HepG2 (cell line): ENCODE results near the gene SP9. TPM values are rescaled to one million over a fixed set of nuclear protein-coding genes. Genes with fewer than 3 reads are reported as not detected.

Source experiments
- ATF2 ChIP-seq: sonication (generic); formaldehyde crosslinking; IDR thresholded peaks from 2 replicates; pipeline ENCODE4 v1.4.0; 2020; ENCODE audit warnings: missing genetic modification reagents
- E2F5 ChIP-seq: sonication (generic); formaldehyde crosslinking; conservative IDR thresholded peaks from 2 replicates; pipeline ENCODE4 v1.4.0; 2020; ENCODE audit warnings: missing genetic modification reagents
- ESRRA ChIP-seq: sonication (generic); formaldehyde crosslinking; IDR thresholded peaks from 2 replicates; pipeline ENCODE4 v1.5.1; 2020; ENCODE audit warnings: mild to moderate bottlenecking, low read depth, missing genetic modification reagents
- FOXC1 ChIP-seq: sonication (generic); formaldehyde crosslinking; IDR thresholded peaks from 2 replicates; pipeline ENCODE4 v1.8.0; 2022; ENCODE audit warnings: mild to moderate bottlenecking, missing genetic modification reagents, borderline replicate concordance
- GATAD2A ChIP-seq: IDR thresholded peaks from 2 replicates; pipeline ENCODE4 v1.6.1; 2016
- HNF4G ChIP-seq, 2 experiments: sonication (generic) in 1 of 2; formaldehyde crosslinking in 1 of 2; IDR thresholded peaks; 2 replicates each; pipeline versions ENCODE4 v1.4.0 to v1.6.1; 2011 to 2020; ENCODE audit warnings: borderline replicate concordance in 2 of 2, low read depth in 2 of 2, mild to moderate bottlenecking in 2 of 2, low read length in 1 of 2, missing genetic modification reagents in 1 of 2, moderate library complexity in 1 of 2
- HNRNPK ChIP-seq: fragments of 200-400 bp; formaldehyde crosslinking; IDR thresholded peaks from 2 replicates; pipeline ENCODE4 v1.6.1; 2018; ENCODE audit warnings: low read length, low read depth, moderate library complexity, mild to moderate bottlenecking; ENCODE audit not compliant: poor library complexity, severe bottlenecking
- JUN ChIP-seq: sonication (generic); formaldehyde crosslinking; IDR thresholded peaks from 2 replicates; pipeline ENCODE4 v1.4.0; 2020; ENCODE audit warnings: mild to moderate bottlenecking, missing genetic modification reagents
- JUND ChIP-seq: sonication (generic); formaldehyde crosslinking; IDR thresholded peaks from 2 replicates; pipeline ENCODE4 v1.8.0; 2022; ENCODE audit warnings: mild to moderate bottlenecking, missing genetic modification reagents
- KLF9 ChIP-seq: IDR thresholded peaks from 2 replicates; pipeline ENCODE4 v1.6.1; 2016; ENCODE audit warnings: low read depth
- PAX8 ChIP-seq: sonication (generic); formaldehyde crosslinking; IDR thresholded peaks from 2 replicates; pipeline ENCODE4 v1.8.0; 2022; ENCODE audit warnings: mild to moderate bottlenecking, missing genetic modification reagents, borderline replicate concordance
- POLR2AphosphoS5 ChIP-seq: IDR thresholded peaks from 2 replicates; pipeline ENCODE4 v1.6.1; 2012; ENCODE audit warnings: low read depth, low read length
- RARA ChIP-seq: IDR thresholded peaks from 2 replicates; pipeline ENCODE4 v1.6.1; 2016; ENCODE audit warnings: missing genetic modification reagents, missing compliant biosample characterization
- SP5 ChIP-seq: IDR thresholded peaks from 2 replicates; pipeline ENCODE4 v1.6.1; 2016; ENCODE audit warnings: low read depth, borderline replicate concordance
- TARDBP ChIP-seq: sonication (generic); formaldehyde crosslinking; IDR thresholded peaks from 2 replicates; pipeline ENCODE4 v1.8.0; 2022; ENCODE audit warnings: mild to moderate bottlenecking, missing genetic modification reagents
- TBL1XR1 ChIP-seq: fragments of 150-350 bp; IDR thresholded peaks from 2 replicates; pipeline ENCODE4 v1.6.1; 2014; ENCODE audit warnings: borderline replicate concordance, low read length; ENCODE audit not compliant: partially characterized antibody
- TEF ChIP-seq: sonication (generic); formaldehyde crosslinking; IDR thresholded peaks from 2 replicates; pipeline ENCODE4 v1.5.0; 2020; ENCODE audit warnings: missing genetic modification reagents
- TP53 ChIP-seq: sonication (generic); formaldehyde crosslinking; conservative IDR thresholded peaks from 2 replicates; pipeline ENCODE4 v1.4.0; 2020; ENCODE audit warnings: missing genetic modification reagents
- ZFP82 ChIP-seq: sonication (generic); formaldehyde crosslinking; IDR thresholded peaks from 2 replicates; pipeline ENCODE4 v1.5.1; 2020; ENCODE audit warnings: mild to moderate bottlenecking, missing genetic modification reagents, borderline replicate concordance
- ZNF20 ChIP-seq: sonication (generic); formaldehyde crosslinking; IDR thresholded peaks from 2 replicates; pipeline ENCODE4 v1.4.0; 2020; ENCODE audit warnings: mild to moderate bottlenecking, moderate library complexity, missing genetic modification reagents
- ZNF326 ChIP-seq: sonication (generic); formaldehyde crosslinking; IDR thresholded peaks from 2 replicates; pipeline ENCODE4 v1.4.0; 2020; ENCODE audit warnings: missing genetic modification reagents, borderline replicate concordance
- ZNF329 ChIP-seq: sonication (generic); formaldehyde crosslinking; IDR thresholded peaks from 2 replicates; pipeline ENCODE4 v1.9.0; 2021; ENCODE audit warnings: low read depth, mild to moderate bottlenecking, missing genetic modification reagents
- ZNF547 ChIP-seq: sonication (generic); formaldehyde crosslinking; IDR thresholded peaks from 2 replicates; pipeline ENCODE4 v1.5.1; 2020; ENCODE audit warnings: mild to moderate bottlenecking, missing genetic modification reagents
- ZNF615 ChIP-seq: sonication (generic); formaldehyde crosslinking; IDR thresholded peaks from 2 replicates; pipeline ENCODE4 v1.5.0; 2020; ENCODE audit warnings: mild to moderate bottlenecking, missing genetic modification reagents, borderline replicate concordance
- ZNF737 ChIP-seq: sonication (generic); formaldehyde crosslinking; IDR thresholded peaks from 2 replicates; pipeline ENCODE4 v1.5.0; 2020; ENCODE audit warnings: missing genetic modification reagents, mild to moderate bottlenecking, borderline replicate concordance
- polyA plus RNA-seq, 8 experiments: library from polyadenylated mRNA; depleted of rRNA in 3 of 8; stranded (reverse) in 7 of 8; unstranded in 1 of 8; fragments of >200 nt; fragmentation: Illumina TruSeq in 4 of 8; extraction: Trizol in 4 of 8; gene quantifications; 2 replicates each; pipeline versions ENCODE4 v1.2.1 to v1.2.3, GENCODE V29; 2011 to 2016; ENCODE audit warnings: low read depth in 4 of 8, missing spikeins in 1 of 8, mixed read lengths in 1 of 8; ENCODE audit not compliant: insufficient read depth in 1 of 8
- total RNA-seq, 5 experiments: library from RNA; depleted of rRNA; stranded (reverse); fragments of >200 nt; fragmentation: Illumina TruSeq; extraction: Trizol; gene quantifications; 2 replicates each; pipeline ENCODE4 v1.2.3, GENCODE V29; 2016; ENCODE audit warnings: low read depth in 1 of 5
- TF ChIP-seq, protein P1 (sequence below): sonication (generic); formaldehyde crosslinking; IDR thresholded peaks from 2 replicates; pipeline ENCODE4 v1.5.0; 2020; ENCODE audit warnings: mild to moderate bottlenecking, missing genetic modification reagents

SP9 gene
- total and polyA plus RNA-seq, 2 of the 13 experiments (the other 11 are each of a cell fraction or from before 2014, with no cell fraction given): not detected

DNA sequence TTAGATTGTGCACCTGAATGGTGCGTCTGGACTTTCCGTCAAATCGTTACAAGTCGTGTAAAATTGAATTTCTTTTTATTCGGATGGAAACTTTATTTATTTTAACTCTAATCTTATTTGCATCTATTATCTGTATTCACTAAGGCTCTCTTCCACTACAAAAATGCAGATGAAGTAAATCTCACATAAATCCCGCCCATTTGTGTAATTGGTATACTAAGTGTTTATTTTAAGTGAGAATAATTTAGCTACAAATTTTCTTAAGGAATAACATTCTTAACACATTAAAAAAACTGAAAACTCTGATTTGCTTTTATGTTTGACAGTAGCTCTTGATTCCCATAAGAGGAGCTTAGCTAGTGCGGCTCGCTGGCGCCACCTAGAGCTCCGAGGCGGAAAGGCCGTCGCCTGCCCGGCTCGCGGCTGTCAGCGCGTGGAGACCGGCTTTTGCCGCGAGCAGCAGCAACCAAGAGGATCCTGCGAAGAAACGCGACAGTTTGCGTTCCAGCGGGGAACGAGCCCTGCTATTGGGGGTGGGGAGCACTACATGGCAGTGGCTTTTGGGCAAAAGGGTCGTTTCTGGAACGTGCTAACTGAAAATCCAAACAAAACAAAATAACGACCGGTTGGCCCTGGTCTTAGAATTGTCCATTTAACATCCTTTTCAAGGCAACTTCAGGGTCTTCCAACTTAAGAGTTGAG lies 6.7 kb downstream of the SP9 start (continued):
- TF ChIP-seq PAX8: no peak
- TF ChIP-seq HNRNPK: no peak
- peak; percentile 61; the same call in 1 of the 2 replicates for TF ChIP-seq FOXC1
- TF ChIP-seq TBL1XR1: no peak
- TF ChIP-seq TEF: no peak
- peak; percentile 71; the same call in 1 of the 2 replicates for TF ChIP-seq KLF9 (CRISPR knock-in tag)
- no peak for TF ChIP-seq ZNF615 (CRISPR knock-in tag)
- TF ChIP-seq ZNF329 (CRISPR knock-in tag): no peak
- no peak for TF ChIP-seq ZNF20 (CRISPR knock-in tag)
- no peak for TF ChIP-seq TP53 (CRISPR knock-in tag)
- no peak for TF ChIP-seq E2F5 (CRISPR knock-in tag)
- TF ChIP-seq JUND (CRISPR knock-in tag): no peak
- TF ChIP-seq TARDBP (CRISPR knock-in tag): no peak; the same call in 1 of the 2 replicates
- no peak for TF ChIP-seq RARA
- no peak for TF ChIP-seq HNF4G (IDR thresholded peaks at IDR 0.05; ENCODE audit: borderline replicate concordance, low read depth, low read length)
- TF ChIP-seq HNF4G (CRISPR knock-in tag; IDR thresholded peaks at IDR 0.05; ENCODE audit: borderline replicate concordance, low read depth): no peak
- TF ChIP-seq SP5 (CRISPR knock-in tag): no peak
- 0 out of 2 replicates have a peak, but pooled peaks have one; percentile 41 for TF ChIP-seq ATF2 (CRISPR knock-in tag)
- peak; percentile 50 for TF ChIP-seq GATAD2A (CRISPR knock-in tag)
- TF ChIP-seq JUN (CRISPR knock-in tag): no peak
- TF ChIP-seq, protein P1, sequence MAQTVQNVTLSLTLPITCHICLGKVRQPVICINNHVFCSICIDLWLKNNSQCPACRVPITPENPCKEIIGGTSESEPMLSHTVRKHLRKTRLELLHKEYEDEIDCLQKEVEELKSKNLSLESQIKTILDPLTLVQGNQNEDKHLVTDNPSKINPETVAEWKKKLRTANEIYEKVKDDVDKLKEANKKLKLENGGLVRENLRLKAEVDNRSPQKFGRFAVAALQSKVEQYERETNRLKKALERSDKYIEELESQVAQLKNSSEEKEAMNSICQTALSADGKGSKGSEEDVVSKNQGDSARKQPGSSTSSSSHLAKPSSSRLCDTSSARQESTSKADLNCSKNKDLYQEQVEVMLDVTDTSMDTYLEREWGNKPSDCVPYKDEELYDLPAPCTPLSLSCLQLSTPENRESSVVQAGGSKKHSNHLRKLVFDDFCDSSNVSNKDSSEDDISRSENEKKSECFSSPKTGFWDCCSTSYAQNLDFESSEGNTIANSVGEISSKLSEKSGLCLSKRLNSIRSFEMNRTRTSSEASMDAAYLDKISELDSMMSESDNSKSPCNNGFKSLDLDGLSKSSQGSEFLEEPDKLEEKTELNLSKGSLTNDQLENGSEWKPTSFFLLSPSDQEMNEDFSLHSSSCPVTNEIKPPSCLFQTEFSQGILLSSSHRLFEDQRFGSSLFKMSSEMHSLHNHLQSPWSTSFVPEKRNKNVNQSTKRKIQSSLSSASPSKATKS (CRISPR knock-in tag): no peak
- no peak for TF ChIP-seq ZNF737 (CRISPR knock-in tag)
- TF ChIP-seq ZNF326 (CRISPR knock-in tag): no peak
- peak; percentile 40; the same call in 1 of the 2 replicates for TF ChIP-seq ZNF547 (CRISPR knock-in tag)
- TF ChIP-seq POLR2AphosphoS5: no peak
- TF ChIP-seq ESRRA: no peak
- no peak for TF ChIP-seq ZFP82 (CRISPR knock-in tag)
